Measurements from ENCODE around the gene ING3. TPM values are rescaled to one million over a fixed set of nuclear protein-coding genes. Genes with fewer than 3 reads are reported as not detected.
"Not testable (repeated sequence)": the region's sequence is repeated elsewhere in the genome, so short reads cannot be mapped to it uniquely, and the experiment has no call there.

Gene ING3
- total RNA-seq, 4 donors from 2014 or later, result 12.6 to 19.4 (median 14.9) TPM

GRCh38 chr7:121003986-121004685, 53.6 kb downstream of the ING3 start:
- no peak for TF ChIP-seq EP300 (IDR thresholded peaks at IDR 0.05)
- no peak for TF ChIP-seq CTCF (IDR thresholded peaks at IDR 0.05)
- no peak for TF ChIP-seq POLR2AphosphoS5 (IDR thresholded peaks at IDR 0.05)
- Histone ChIP-seq H3K27ac (replicated peaks in 1 of 4) (no peak overlapping the region), H3K36me3 (no peaks in the 10 kb centered on the region), H3K4me1 (peaks cover 27 to 44% (median 35%) of the 10 kb centered on the region in 4 donors), H3K9me3 (no peaks in the 10 kb centered on the region), H3K4me3 (no peak overlapping the region), H3K27me3 (no peaks in the 10 kb centered on the region)
- DNase-seq (ENCODE audit: extremely low spot score), result no peak
- intact Hi-C loops (cut with DNase I), result no loop called here
- 58% methylated on average over 5 of the region's 5 CpGs for WGBS

GRCh38 chr7:121005058-121005457, 54.5 kb downstream of the ING3 start:
- H3K27me3 ChIP-seq; H3K27ac ChIP-seq (replicated peaks in 1 of 4); H3K9me3 ChIP-seq; DNase-seq (ENCODE audit: extremely low spot score); H3K36me3 ChIP-seq; H3K4me3 ChIP-seq; intact Hi-C loops (cut with DNase I): not testable (repeated sequence)
- H3K4me1 ChIP-seq, result peaks cover 18 to 36% (median 27%) of the 10 kb centered on the region in 4 donors
- 91% methylated on average over 4 of the region's 4 CpGs for WGBS

- Histone ChIP-seq H3K27ac (replicated peaks in 1 of 4) (no peak overlapping the region), H3K4me3 (no peak overlapping the region), H3K36me3 (no peaks in the 10 kb centered on the region), H3K27me3 (no peaks in the 10 kb centered on the region), H3K4me1 (peaks cover 11 to 31% (median 22%) of the 10 kb centered on the region in 4 donors), H3K9me3 (no peaks in the 10 kb centered on the region)
- 92% methylated on average over 4 of the region's 4 CpGs for WGBS
- TF ChIP-seq POLR2A (IDR thresholded peaks at IDR 0.05; ENCODE audit: low read depth) (no peak), POLR2AphosphoS5 (IDR thresholded peaks at IDR 0.05) (no peak), CTCF (IDR thresholded peaks at IDR 0.05) (no peak), EP300 (IDR thresholded peaks at IDR 0.05) (no peak)
- intact Hi-C loops (cut with DNase I), result no loop called here
- DNase-seq (ENCODE audit: extremely low spot score), result no peak
Observed at GRCh38 chr7:121005996-121006584, 55.5 kb downstream of the ING3 start.

DNA sequence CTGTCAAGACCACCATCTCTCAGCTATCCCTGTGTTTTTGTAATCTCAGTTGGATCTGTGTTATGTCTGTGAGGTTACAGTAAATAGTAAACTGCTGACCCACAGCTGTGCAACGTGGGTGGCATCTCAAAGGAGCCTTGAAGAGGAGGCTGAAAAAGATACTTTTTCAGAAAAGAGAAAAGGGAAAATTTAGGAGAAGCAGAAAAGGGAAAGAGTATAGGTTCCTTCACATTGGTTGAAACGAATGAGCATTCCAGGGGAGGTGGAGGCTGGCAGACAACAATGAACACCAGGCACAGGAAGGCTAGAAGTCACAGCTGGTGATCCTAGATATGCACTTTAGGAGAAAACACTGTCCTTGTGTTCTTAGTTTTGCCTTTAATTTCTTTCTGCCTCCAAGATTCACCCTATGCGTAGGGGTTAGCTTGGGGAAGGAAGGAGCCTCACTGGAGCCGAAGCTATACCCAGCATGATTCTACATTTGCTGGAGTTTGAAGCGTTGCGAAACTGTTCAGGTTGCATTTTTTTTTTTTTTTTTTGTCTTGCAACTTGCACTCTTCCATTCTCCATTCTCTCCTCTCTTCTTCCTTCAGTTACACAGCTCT, 56.2 kb downstream of the ING3 start:
- Histone ChIP-seq H3K9me3 (no peaks in the 10 kb centered on the region), H3K27ac (replicated peaks in 1 of 4) (no peak overlapping the region), H3K36me3 (no peaks in the 10 kb centered on the region), H3K27me3 (no peaks in the 10 kb centered on the region), H3K4me1 (peaks cover 8 to 26% (median 23%) of the 10 kb centered on the region in 4 donors), H3K4me3 (no peak overlapping the region)
- WGBS, result 75% methylated on average over 6 of the region's 6 CpGs
- intact Hi-C loops (cut with DNase I), result no loop called here
- no peak for TF ChIP-seq POLR2AphosphoS5 (IDR thresholded peaks at IDR 0.05)
- no peak for TF ChIP-seq POLR2A (IDR thresholded peaks at IDR 0.05; ENCODE audit: low read depth)
- TF ChIP-seq EP300 (IDR thresholded peaks at IDR 0.05), result no peak
- no peak for TF ChIP-seq CTCF (IDR thresholded peaks at IDR 0.05)
- DNase-seq (ENCODE audit: extremely low spot score), result no peak

GRCh38 chr7:121008816-121009215, 58.2 kb downstream of the ING3 start:
- H3K27ac ChIP-seq (replicated peaks in 1 of 4), result no peak overlapping the region
- no peak overlapping the region for H3K4me3 ChIP-seq
- H3K27me3 ChIP-seq, result no peaks in the 10 kb centered on the region
- TF ChIP-seq CTCF (IDR thresholded peaks at IDR 0.05) (no peak), POLR2A (IDR thresholded peaks at IDR 0.05; ENCODE audit: low read depth) (no peak), POLR2AphosphoS5 (IDR thresholded peaks at IDR 0.05) (no peak), EP300 (IDR thresholded peaks at IDR 0.05) (no peak)
- DNase-seq (ENCODE audit: extremely low spot score), result no peak
- intact Hi-C loops (cut with DNase I), result no loop called here
- H3K4me1 ChIP-seq, result peaks cover 14 to 25% (median 22%) of the 10 kb centered on the region in 4 donors
- 90% methylated on average over 2 of the region's 2 CpGs for WGBS
- no peaks in the 10 kb centered on the region for H3K9me3 ChIP-seq
- H3K36me3 ChIP-seq, result no peaks in the 10 kb centered on the region

Measured in esophagus muscularis mucosa (tissue), 4 donors.